GM20000 (cell line): Measurements from ENCODE around the gene CHST11.

Experiments used
- DNase-seq: peaks from one replicate; pipeline ENCODE4 v3.0.0; 2012; ENCODE audit warnings: low spot score
- TF ChIP-seq, protein P1 (sequence below): IDR thresholded peaks from 2 replicates; pipeline ENCODE4 v1.5.1; 2012; ENCODE audit warnings: mild to moderate bottlenecking, control low read depth; ENCODE audit errors: extremely low read depth, missing control alignments

Gene CHST11

DNA sequence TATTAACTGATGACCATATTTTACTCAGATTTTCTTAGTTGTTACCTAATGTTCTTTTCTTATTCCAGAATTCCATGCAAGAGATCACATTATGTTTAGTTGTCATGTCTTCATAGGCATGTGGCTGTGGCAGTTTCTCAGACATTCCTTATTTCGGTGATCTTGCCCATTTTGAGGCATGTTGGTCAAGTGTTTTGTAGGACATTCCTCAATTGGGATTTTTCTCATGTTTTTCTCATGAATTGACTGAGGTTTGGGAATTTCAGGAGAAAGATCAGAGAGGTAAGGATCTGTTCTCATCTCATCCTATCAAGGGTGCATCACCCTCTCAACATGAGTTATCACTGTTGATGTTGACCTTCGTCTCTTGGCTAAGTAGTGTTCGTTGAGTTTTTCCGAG lies 81.3 kb downstream of the CHST11 start:
- no peak for DNase-seq
- TF ChIP-seq, protein P1, sequence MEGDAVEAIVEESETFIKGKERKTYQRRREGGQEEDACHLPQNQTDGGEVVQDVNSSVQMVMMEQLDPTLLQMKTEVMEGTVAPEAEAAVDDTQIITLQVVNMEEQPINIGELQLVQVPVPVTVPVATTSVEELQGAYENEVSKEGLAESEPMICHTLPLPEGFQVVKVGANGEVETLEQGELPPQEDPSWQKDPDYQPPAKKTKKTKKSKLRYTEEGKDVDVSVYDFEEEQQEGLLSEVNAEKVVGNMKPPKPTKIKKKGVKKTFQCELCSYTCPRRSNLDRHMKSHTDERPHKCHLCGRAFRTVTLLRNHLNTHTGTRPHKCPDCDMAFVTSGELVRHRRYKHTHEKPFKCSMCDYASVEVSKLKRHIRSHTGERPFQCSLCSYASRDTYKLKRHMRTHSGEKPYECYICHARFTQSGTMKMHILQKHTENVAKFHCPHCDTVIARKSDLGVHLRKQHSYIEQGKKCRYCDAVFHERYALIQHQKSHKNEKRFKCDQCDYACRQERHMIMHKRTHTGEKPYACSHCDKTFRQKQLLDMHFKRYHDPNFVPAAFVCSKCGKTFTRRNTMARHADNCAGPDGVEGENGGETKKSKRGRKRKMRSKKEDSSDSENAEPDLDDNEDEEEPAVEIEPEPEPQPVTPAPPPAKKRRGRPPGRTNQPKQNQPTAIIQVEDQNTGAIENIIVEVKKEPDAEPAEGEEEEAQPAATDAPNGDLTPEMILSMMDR, result no peak

DNA sequence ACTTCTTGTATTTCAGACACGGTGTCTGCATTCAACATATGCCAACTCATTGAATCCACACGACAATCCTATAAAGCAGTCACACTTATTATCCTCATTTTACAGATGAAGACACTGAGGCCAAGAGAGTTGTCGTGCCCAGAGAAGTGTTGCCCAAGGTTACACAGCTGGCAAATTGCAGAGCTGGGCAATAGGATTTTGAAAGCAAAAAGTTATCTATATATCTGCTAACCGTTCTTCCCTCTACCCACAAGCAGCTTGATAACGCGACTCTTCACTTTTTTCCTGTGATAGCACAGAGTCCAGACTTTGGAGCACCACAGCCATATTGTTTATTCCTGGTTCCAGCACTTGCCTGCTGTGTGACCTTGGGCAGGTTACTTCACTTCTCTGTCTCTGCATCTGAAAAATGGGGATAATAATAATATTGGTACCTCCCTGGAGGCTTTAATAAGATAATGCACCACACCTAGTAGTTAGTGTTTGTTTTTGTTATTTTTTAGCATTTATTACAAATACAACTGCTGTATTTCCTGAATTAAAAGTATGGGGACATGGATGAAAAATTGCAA lies 82.2 kb downstream of the CHST11 start:
- DNase-seq, result no peak
- TF ChIP-seq, protein P1, result no peak

DNA sequence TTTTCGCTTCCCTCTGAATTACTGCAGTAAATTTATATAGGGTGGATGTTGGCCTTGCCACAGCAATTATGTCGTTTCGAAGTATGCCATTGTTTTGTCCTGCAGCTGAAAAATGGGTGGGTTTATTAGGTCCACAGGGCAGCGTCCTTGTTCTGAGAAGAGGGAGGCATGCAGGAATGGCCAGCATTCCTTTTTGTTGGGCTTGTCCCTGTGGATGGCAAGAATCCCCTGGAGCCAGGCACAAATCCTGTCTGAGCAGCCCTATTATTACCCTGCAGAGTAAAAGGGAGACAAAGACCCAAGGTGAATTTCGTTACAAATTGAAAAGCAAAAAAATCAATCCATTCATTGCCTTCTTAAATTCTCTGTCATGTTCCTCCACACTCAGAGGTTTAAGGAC lies 88.1 kb downstream of the CHST11 start:
- DNase-seq, result no peak
- TF ChIP-seq, protein P1, result no peak

DNA sequence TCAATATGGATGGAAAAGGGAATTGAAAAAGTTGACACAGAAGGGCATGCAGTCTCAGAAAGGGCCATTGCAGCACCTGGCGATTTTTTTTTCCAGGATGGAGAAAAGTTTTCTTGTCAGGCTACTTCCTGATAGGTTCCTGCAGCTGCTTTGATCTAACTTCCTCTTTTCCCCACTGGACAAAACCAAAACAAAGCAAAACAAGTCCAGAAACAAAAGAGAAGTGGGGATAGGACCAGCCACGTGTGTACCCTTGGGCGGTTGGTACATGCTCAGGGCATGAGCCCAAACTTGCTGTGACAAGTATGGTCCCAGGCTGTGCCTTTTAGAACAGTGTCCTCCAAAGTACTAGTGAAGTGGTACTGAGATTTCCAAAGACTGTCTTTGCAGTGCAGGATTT lies 89.8 kb downstream of the CHST11 start:
- DNase-seq, result no peak
- TF ChIP-seq, protein P1, result no peak

- TF ChIP-seq, protein P1, result no peak
- no peak for DNase-seq
Measured at GRCh38 chr12:104547235-104547634, 90.5 kb downstream of the CHST11 start.

DNA sequence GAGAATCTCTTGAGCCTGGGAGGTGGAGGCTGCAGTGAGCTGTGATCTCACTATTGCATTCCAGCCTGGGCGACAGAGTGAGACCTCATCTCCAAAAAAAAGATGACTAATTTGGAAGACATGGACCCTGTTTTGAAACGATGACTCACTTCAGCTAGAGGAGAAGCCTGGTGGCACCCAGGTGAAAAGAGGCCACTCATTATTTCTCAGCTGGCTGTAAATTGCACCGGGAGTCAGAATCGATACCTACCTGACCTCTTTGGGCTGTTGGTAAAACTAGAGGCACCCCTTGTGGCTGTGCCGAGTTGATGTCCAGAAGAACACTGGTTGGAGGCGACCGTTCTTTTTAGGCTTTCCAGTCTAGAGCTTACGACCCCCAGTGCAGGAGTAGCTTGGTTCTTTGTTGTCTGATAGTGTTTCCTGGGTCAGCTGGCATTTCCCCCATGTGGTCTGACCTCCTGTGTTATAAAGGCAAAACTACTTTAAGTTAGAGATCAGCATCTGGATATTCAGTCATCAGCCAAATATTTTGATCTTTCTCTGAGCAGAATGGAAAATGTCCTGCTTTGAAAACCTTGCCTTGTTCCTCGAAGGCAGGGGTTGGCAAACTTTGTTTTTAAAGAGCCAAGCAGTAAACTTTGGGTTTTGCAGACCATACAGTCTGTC lies 93.2 kb downstream of the CHST11 start:
- TF ChIP-seq, protein P1, result no peak
- no peak for DNase-seq

- TF ChIP-seq, protein P1, result no peak
Measured at GRCh38 chr12:104551313-104551931, 94.7 kb downstream of the CHST11 start.

More at GRCh38 chr12:104551313-104551931, 94.7 kb downstream of the CHST11 start:
- no peak for DNase-seq
